Astrocyte of the hippocampus (primary cell): ENCODE data around the gene SMPDL3A.
A peak's percentile ranks its signal among the peaks of the same experiment; 100 is the strongest.

Experiments used
- DNase-seq: peaks from one replicate; pipeline ENCODE4 v3.0.0; 2011; ENCODE audit warnings: low read depth, low spot score

The SMPDL3A gene

DNA sequence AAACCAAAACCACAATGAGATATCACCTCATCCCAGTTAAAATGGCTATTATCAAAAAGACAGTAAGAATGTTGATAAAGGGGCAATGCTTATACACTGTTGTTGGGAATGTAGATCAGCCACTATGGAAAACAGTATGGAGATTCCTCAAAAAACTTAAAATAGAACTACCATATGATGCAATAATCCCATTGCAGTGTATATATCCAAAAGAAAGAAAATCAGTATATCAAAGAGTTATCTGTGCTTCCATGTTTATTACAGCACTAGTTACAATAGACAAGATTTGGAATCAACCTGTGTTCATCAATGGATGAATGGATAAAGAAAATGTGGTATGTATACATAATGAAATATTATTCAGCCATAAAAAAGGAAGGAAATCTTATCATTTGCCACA lies 13.1 kb upstream of the SMPDL3A start:
- no peak for DNase-seq

GRCh38 chr6:122778302-122778701 lies 10.8 kb upstream of the SMPDL3A start:
- DNase-seq = no peak

GRCh38 chr6:122778985-122779661 lies 9.9 kb upstream of the SMPDL3A start:
- peak; percentile 89 for DNase-seq

DNA sequence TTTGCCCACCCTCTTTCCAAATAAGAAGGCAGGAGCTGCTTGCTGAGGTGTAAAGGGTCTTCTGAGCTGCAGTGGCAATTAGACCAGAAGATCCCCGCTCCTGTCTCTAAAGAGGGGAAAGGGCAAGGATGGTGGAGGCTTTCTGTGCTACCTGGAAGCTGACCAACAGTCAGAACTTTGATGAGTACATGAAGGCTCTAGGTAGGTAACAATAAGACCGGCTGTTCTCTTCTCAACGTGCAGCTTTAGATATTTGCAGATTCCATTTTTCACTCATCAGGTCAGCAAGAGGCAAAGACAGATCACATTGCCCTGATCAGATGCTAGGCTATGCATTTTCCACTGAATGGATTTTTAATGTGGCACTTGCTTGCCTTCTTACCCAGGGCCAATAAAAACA lies 9.4 kb upstream of the SMPDL3A start, which contains the start of gene FABP7:
Gene FABP7, plus strand, starts transcription at position 50 of the 400 bp plus-strand sequence. Its CDS starts 79 bp downstream, at position 129.
- no peak for DNase-seq

DNA sequence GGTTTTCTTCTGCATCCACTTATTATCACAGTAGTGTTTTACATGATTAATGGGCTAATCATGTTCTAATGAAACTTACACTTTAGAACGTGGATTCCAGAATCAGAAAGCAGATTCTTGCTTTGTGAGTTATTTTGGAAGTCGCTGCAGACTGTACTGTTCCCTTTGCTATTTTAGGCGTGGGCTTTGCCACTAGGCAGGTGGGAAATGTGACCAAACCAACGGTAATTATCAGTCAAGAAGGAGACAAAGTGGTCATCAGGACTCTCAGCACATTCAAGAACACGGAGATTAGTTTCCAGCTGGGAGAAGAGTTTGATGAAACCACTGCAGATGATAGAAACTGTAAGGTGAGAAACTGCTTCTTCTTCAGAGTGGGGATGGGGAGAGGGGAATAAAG lies 8.9 kb upstream of the SMPDL3A start:
- DNase-seq = peak; percentile 26

DNA sequence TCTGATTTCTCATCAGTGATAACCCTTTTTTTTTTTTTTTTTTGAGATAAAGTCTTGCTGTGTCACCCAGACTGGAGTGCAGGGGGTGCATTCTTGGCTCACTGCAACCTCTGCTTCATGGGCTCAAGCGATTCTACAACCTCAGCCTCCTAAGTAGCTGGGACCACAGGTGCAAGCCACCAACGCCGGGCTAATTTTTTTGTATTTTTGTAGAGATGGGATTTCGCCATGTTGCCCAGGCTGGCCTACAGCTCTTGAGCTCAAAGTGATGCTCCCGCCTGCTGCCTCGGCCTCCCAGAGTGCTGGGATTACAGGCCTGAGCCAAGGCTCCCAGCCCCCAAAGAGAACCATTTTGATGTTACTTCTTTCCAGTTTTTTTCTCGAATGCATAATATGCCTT lies 7.3 kb upstream of the SMPDL3A start:
- DNase-seq = peak; percentile 11

DNA sequence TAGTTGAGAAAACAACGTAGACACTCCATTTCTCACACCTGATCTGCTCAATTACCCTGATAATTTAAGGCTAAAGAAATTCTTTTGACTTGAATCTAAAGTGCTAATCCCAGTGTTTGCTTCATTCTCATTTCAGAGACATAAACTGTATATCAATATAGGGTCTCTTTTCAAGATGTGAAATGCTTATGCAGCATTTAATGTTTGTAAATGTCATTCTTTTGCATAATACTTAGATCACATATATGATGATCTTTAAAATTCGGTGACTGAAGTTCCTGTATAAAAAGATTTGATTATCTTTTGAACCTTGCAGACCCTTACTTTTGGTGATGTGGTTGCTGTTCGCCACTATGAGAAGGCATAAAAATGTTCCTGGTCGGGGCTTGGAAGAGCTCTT lies 5.7 kb upstream of the SMPDL3A start:
- no peak for DNase-seq

DNA sequence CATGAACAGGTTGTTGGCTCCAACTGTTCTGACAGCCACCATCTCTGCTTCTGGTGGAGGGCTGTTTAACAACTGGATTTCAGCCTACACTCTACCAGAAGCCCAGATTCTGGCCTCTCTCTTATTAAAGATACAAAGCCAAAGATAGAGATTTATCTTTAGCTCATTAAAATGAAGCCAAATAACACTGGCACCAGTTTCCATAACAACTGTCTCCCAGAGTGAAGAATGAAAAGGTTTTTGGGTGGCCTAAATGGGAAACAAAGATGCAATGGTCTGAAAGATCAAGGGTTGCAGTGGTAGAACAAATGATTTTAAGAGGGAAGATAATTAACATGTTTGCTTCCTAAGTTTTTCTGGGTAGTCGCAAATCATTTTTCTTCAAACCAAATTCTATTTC lies 3.2 kb upstream of the SMPDL3A start:
- DNase-seq = no peak

DNA sequence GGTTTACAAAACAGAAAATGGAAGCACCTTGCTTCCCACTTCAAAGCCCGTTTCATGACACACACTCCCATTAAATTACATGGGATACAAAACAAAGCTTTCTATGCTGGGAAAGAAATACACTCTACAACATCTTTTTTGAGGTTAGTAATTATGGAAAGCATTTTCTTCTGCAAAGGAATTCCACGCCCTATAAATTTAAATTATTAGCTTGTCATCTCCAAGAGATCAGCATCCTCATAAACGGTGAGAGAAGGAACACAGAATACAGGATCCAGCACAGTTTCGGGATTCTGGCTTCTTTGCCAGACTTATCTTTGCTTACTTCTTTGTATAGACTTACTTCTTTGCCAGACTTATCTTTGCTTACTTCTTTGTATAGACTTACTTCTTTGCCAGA lies 1.3 kb upstream of the SMPDL3A start:
- DNase-seq = no peak

DNA sequence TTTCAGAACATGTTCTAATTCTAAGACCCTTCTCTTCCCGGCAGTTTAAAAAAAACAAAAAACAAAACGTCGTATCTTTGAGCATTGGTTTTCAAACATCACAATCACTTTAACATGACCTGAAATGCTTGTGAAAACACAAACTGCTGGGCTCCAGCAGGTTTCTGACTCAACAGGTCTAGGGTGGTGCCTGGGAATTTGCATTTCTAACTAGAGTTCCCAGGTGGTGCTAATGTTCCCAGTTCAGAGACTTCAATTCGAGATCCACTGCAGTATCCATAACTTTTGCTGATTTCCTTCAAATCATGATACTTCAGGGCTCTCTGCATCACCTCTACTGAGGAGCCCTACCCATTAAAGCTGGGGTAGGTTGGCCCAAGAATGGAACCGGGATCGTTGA lies 850 bp upstream of the SMPDL3A start:
- no peak for DNase-seq

- no peak for DNase-seq
Observed at GRCh38 chr6:122788663-122789181, 336 bp upstream of the SMPDL3A start.

DNA sequence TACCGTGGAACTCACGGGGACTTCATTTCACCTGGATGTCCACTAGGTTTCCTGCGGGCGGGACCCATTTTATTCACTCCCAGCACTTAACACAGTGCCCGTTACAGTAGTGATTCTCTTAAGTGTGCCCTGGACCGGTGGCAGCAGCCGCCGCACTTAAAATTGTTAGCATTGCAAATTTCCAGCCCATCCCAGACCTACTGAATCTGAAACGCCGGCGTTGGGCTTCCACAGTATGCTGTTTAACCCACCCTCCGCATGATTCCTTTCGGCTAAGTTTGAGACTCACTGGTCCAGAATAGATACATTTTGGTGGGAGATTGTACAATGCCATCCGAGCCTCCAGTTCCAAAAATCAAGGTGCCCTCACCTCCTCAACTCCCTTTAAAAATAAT lies 967 bp downstream of the SMPDL3A start:
- DNase-seq = no peak

- DNase-seq = peak; percentile 52
Observed at GRCh38 chr6:122790423-122791309, 1.6 kb downstream of the SMPDL3A start.

DNA sequence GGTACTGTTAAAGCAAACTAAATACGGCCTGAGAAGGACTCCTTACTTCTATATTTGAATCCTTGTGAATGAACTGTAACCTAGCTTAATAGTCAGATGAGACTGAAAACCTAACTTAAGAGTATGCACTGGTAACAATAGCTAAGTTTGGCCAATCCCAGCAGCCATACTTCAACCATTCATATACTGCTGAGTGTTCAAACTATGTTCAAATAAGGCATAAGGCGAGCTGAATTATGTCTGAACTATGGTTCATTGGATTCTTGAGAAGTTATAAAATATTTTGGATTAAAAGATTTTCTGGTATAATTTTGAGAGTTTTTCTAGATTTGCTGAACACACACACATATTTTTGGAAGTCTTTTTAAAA lies 2.2 kb downstream of the SMPDL3A start:
- no peak for DNase-seq

GRCh38 chr6:122792766-122793165 lies 3.7 kb downstream of the SMPDL3A start:
- DNase-seq = no peak

GRCh38 chr6:122797537-122797936 lies 8.5 kb downstream of the SMPDL3A start:
- no peak for DNase-seq

DNA sequence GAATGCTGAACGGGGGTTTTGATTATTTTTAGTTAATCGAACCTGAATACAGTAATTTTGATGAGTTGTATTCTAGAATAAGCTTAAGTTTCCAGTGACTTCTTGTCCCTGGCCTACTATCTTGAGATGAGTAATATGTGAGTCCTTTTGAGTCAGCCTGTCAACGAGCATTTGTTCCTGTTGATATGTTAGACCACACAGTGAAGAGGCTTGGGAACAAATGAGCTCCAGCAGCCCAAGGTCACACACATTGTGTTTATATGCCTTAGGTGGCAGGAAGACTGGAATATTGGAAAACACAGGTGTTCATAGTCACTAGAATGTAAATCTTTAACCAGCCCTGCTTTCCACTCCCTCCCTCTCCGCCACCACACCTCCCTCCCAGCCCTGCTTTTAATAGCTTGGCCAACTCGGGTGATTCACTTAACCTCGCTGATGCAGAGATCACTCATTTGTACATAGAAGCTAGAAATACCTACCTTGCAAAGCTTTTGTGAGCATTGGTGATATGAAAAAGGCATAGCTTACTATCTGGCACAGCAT lies 9.1 kb downstream of the SMPDL3A start:
- DNase-seq = peak; percentile 72

DNA sequence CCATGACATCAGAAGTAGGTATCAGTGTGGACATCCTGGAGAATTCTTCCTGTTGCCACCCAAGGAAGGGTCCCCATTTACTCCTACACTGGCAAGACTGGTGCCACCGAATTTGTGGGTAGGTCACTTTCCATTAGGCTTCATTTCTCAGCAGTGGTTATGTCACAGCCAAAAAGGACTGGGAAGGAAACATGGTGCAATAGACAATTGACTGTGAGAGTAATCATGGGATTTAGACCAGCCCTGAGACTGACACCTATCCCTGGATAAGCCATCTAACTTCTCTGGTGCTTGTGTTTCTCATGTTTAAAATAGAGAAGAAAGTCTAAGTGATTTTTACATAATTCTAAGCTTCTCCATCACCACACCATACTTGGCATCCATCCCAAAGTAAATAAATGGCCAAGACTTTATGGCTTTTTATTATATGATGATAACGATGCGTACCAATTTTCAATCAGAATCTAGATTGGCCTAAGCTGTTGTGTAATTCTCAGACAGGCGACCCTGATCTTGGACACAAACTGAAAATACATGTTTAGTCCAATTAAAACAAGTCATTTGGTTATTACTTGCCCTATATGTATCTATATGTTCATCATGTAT lies 10.2 kb downstream of the SMPDL3A start:
- no peak for DNase-seq

DNA sequence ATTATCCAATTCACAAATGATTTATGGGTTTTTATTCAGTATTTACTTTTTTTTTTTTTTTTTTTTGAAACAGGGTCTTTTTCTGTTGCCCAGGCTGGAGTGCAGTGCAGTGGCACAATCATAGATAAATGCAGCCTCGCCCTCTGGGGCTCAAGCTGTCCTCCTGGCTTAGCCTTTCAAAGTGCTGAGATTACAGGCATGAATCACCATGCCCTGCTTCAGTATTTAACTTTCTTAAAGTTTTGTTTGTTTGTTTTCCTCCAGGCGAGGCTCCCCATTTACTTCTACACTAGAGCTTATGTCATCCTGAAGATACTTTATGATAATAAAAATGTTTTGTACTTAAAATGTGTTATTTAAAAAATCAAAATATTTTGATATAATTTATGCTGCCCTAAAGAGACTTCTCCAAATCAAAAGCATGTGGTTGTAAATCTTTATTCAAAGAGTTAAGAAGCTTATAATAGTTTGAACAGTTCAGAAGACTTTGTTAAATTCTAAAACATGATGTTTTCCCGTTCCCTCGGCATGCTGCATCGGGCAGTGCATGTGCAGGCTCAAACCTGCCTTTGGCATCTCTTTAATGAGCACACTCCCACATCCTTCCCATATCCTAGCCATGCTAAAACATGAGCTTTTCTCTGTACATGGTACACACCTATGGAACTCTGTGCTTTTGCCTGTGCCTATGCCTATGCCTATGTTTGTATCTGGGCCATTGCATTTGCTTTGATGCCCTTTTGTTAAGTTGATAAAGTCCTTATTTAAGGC lies 11.0 kb downstream of the SMPDL3A start:
- DNase-seq = peak; percentile 34

DNA sequence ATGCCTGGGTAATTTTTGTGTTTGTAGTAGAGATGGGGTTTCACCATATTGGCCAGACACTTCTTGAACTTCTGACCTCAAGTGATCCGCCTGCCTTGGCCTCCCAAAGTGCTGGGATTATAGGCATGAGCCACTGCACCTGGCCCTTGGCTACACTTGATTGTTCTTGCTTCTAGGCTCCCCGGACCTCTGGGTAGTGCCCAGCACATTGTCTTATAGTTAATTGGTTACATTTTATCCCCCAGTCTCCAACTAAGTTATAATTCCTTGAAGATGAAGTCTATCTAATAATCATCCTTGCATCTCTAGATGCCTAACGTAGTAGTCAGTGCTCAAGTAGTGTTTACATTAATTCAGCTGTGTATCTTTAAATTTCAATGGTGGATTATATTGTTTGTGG lies 11.8 kb downstream of the SMPDL3A start:
- DNase-seq = no peak

DNA sequence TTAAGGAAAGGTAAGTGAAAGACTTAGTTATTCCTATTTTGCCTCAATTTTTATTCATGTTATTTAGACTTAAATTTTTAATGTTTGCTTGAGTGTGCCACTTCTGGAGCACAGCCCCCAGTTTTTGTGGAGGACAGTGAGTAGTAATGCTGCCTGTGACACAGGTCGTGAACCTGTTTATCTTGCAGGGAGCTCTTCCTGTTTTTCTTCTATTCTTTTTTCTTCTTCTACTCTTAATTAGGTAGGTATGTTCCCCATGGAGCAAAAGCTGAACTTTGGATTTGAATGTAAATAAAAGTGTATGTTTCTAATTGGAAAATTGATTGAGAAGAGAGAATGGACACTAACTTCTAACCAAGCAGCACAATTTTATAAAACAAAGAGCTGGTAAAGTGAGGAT lies 12.3 kb downstream of the SMPDL3A start:
- no peak for DNase-seq
